ENCODE data around the gene FAM124B. TPM values are rescaled to one million over a fixed set of nuclear protein-coding genes. Genes with fewer than 3 reads are reported as not detected.
A peak's percentile ranks its signal among the peaks of the same experiment; 100 is the strongest.

FAM124B gene
- total RNA-seq, 1 donor from 2014 or later, result 1.1 TPM

DNA sequence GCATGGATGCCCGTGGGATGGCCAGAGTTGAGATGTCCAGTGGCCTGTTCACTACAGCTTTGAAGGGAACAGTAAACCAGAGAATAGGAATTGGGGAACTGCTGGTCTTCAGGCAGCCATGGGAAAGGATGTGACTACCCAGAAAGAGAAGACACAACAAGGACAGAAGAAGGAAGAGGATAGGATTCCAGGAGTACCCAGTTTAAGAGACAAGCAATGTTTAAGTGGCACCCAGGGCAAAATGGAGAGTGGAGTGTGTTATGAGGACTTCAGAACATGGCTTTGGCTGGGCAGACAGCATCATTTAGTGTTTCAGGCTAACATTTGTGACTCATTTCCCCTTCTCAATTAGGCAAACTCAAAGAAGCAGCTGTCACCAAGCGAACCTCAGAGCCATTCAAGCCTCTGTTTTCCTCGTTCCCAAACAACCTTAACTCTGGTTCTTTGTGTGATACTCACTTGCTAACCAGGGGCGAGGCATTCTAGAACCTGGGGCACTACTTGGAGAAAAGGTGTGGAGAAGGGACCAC is 4.0 kb upstream of the FAM124B start:
- Histone ChIP-seq H3K27ac (replicated peaks) (peak overlapping the region; percentile 53), H3K4me1 (peaks cover 24% of the 10 kb centered on the region), H3K4me3 (no peak overlapping the region), H3K9me3 (replicated peaks) (peaks cover 4% of the 10 kb centered on the region), H3K27me3 (ENCODE audit: low read depth) (no peaks in the 10 kb centered on the region), H3K36me3 (no peaks in the 10 kb centered on the region)
- TF ChIP-seq, protein P1, sequence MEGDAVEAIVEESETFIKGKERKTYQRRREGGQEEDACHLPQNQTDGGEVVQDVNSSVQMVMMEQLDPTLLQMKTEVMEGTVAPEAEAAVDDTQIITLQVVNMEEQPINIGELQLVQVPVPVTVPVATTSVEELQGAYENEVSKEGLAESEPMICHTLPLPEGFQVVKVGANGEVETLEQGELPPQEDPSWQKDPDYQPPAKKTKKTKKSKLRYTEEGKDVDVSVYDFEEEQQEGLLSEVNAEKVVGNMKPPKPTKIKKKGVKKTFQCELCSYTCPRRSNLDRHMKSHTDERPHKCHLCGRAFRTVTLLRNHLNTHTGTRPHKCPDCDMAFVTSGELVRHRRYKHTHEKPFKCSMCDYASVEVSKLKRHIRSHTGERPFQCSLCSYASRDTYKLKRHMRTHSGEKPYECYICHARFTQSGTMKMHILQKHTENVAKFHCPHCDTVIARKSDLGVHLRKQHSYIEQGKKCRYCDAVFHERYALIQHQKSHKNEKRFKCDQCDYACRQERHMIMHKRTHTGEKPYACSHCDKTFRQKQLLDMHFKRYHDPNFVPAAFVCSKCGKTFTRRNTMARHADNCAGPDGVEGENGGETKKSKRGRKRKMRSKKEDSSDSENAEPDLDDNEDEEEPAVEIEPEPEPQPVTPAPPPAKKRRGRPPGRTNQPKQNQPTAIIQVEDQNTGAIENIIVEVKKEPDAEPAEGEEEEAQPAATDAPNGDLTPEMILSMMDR (IDR thresholded peaks at IDR 0.05; ENCODE audit: borderline replicate concordance), result no peak
- intact Hi-C loops (cut with micrococcal nuclease), result no loop called here
- no peak for DNase-seq

- no peak overlapping the region for H3K27ac ChIP-seq (replicated peaks)
These were observed 3.5 kb upstream of the FAM124B start for GRCh38 chr2:224405412-224405811.

DNA sequence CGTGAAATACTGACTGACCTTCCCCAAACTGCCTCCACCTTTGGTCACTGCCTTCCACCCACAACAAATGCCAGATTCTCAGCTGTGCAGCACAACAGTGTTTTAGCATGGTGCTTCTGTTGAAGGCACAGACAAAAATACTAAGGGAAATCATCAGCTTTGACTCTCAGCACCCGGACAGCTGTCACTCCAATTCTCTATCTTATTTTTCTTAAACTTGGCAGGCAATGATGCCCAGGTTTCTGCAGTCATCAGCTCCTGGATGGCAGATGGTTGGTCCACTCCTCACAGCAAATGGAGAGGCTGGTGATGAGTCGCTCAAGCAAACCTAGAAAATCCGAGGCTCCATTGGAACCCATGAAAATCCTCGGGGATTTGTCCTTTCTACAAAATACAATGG is 2.9 kb upstream of the FAM124B start:
- intact Hi-C loops (cut with micrococcal nuclease), result no loop called here
- no peaks in the 10 kb centered on the region for H3K27me3 ChIP-seq (ENCODE audit: low read depth)
- no peak for DNase-seq
- H3K4me3 ChIP-seq, result no peak overlapping the region
- peaks cover 4% of the 10 kb centered on the region for H3K9me3 ChIP-seq (replicated peaks)
- H3K4me1 ChIP-seq, result peaks cover 24% of the 10 kb centered on the region
- H3K27ac ChIP-seq (replicated peaks), result no peak overlapping the region
- no peaks in the 10 kb centered on the region for H3K36me3 ChIP-seq
- TF ChIP-seq, protein P1 (IDR thresholded peaks at IDR 0.05; ENCODE audit: borderline replicate concordance), result no peak

More at GRCh38 chr2:224405412-224405811, 3.5 kb upstream of the FAM124B start:
- H3K4me1 ChIP-seq, result peaks cover 24% of the 10 kb centered on the region
- H3K27me3 ChIP-seq (ENCODE audit: low read depth), result no peaks in the 10 kb centered on the region
- no peaks in the 10 kb centered on the region for H3K36me3 ChIP-seq
- TF ChIP-seq, protein P1 (IDR thresholded peaks at IDR 0.05; ENCODE audit: borderline replicate concordance), result no peak
- intact Hi-C loops (cut with micrococcal nuclease), result no loop called here
- H3K4me3 ChIP-seq, result no peak overlapping the region
- peaks cover 4% of the 10 kb centered on the region for H3K9me3 ChIP-seq (replicated peaks)
- no peak for DNase-seq

GRCh38 chr2:224403657-224404056 is 1.8 kb upstream of the FAM124B start:
- Histone ChIP-seq H3K27ac (replicated peaks) (no peak overlapping the region), H3K9me3 (replicated peaks) (peaks cover 4% of the 10 kb centered on the region), H3K4me3 (no peak overlapping the region), H3K36me3 (no peaks in the 10 kb centered on the region), H3K4me1 (peaks cover 26% of the 10 kb centered on the region), H3K27me3 (ENCODE audit: low read depth) (no peaks in the 10 kb centered on the region)
- intact Hi-C loops (cut with micrococcal nuclease), result no loop called here
- TF ChIP-seq, protein P1 (IDR thresholded peaks at IDR 0.05; ENCODE audit: borderline replicate concordance), result no peak
- no peak for DNase-seq

- H3K36me3 ChIP-seq, result no peaks in the 10 kb centered on the region
- H3K4me3 ChIP-seq, result peak overlapping the region; percentile 66
- no peak for DNase-seq
- H3K9me3 ChIP-seq (replicated peaks), result peaks cover 4% of the 10 kb centered on the region
- intact Hi-C loops (cut with micrococcal nuclease), result no loop called here
- peaks cover 22% of the 10 kb centered on the region for H3K4me1 ChIP-seq
- TF ChIP-seq, protein P1 (IDR thresholded peaks at IDR 0.05; ENCODE audit: borderline replicate concordance), result peak; percentile 6
- H3K27ac ChIP-seq (replicated peaks), result peak overlapping the region; percentile 83
- H3K27me3 ChIP-seq (ENCODE audit: low read depth), result no peaks in the 10 kb centered on the region
These were observed 848 bp downstream of the FAM124B start for GRCh38 chr2:224400886-224401632.
